Sigmoid colon (tissue), 4 donors: ENCODE results near the gene GLP2R.

Source experiments
- EP300 ChIP-seq, 4 donors: sonication (generic); formaldehyde crosslinking; IDR thresholded peaks; one replicate each; pipeline ENCODE4 v1.6.1; 2017; ENCODE audit warnings: antibody characterized with exemption in 4 of 4
- POLR2A ChIP-seq, 2 donors: fragments of 450-650 bp; IDR thresholded peaks; one replicate each; pipeline ENCODE4 v1.6.1; 2016; ENCODE audit warnings: antibody characterized with exemption in 2 of 2, mild to moderate bottlenecking in 2 of 2, moderate library complexity in 2 of 2
- TF ChIP-seq, protein P1 (sequence below), 4 experiments: fragments of 450-650 bp in 3 of 4; fragments of 200-600 bp in 1 of 4; IDR thresholded peaks; one replicate each; pipeline ENCODE4 v1.5.1; 2016 to 2019; ENCODE audit warnings: antibody characterized with exemption in 4 of 4, mild to moderate bottlenecking in 3 of 4, moderate library complexity in 2 of 4

DNA sequence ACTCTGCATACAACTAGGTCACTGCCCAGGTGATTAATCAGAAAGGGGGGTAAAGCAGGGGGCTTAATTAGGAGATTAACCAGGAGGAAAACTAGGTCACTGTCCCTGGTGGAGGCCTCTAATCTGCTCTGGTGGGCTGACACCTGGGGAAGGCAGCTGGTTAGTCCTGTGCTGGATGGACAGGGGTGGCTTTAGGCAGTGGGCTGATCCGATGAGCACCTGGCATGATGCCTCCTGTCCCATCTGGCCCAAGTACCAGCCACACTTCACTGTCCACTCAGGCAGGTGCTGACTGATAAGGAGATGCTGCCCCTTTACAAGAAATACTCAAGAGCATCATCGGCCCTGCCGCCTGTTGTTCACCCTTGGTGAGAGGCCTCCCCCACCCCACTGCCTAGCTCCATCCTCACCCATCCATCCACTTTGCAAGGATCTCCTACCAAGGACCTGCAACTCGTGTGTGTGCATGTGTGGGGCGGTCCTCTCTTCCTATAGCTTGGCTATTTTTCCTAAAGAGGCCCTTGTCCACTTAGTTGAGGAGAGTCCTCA is 93.2 kb downstream of the GLP2R start:
- no peak for TF ChIP-seq POLR2A (IDR thresholded peaks at IDR 0.05)
- TF ChIP-seq, protein P1, sequence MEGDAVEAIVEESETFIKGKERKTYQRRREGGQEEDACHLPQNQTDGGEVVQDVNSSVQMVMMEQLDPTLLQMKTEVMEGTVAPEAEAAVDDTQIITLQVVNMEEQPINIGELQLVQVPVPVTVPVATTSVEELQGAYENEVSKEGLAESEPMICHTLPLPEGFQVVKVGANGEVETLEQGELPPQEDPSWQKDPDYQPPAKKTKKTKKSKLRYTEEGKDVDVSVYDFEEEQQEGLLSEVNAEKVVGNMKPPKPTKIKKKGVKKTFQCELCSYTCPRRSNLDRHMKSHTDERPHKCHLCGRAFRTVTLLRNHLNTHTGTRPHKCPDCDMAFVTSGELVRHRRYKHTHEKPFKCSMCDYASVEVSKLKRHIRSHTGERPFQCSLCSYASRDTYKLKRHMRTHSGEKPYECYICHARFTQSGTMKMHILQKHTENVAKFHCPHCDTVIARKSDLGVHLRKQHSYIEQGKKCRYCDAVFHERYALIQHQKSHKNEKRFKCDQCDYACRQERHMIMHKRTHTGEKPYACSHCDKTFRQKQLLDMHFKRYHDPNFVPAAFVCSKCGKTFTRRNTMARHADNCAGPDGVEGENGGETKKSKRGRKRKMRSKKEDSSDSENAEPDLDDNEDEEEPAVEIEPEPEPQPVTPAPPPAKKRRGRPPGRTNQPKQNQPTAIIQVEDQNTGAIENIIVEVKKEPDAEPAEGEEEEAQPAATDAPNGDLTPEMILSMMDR (IDR thresholded peaks at IDR 0.05) = no peak
- TF ChIP-seq EP300 (IDR thresholded peaks at IDR 0.05) = no peak
